Stimulated activated CD8-positive, alpha-beta memory T cell treated with anti-CD3 and anti-CD28 coated beads, Interleukin-12 subunit alpha, Interleukin-12 subunit beta, amount 100 ng/mL, for 24 hours (primary cell): Measurements from ENCODE around the gene CAPN1.
"Not testable (repeated sequence)": the region's sequence is repeated elsewhere in the genome, so short reads cannot be mapped to it uniquely, and the experiment has no call there.

Experiments
- DNase-seq: peaks from one replicate; pipeline ENCODE4 v3.0.0-alpha.2; 2020; ENCODE audit errors: extremely low read depth

Gene CAPN1

DNA sequence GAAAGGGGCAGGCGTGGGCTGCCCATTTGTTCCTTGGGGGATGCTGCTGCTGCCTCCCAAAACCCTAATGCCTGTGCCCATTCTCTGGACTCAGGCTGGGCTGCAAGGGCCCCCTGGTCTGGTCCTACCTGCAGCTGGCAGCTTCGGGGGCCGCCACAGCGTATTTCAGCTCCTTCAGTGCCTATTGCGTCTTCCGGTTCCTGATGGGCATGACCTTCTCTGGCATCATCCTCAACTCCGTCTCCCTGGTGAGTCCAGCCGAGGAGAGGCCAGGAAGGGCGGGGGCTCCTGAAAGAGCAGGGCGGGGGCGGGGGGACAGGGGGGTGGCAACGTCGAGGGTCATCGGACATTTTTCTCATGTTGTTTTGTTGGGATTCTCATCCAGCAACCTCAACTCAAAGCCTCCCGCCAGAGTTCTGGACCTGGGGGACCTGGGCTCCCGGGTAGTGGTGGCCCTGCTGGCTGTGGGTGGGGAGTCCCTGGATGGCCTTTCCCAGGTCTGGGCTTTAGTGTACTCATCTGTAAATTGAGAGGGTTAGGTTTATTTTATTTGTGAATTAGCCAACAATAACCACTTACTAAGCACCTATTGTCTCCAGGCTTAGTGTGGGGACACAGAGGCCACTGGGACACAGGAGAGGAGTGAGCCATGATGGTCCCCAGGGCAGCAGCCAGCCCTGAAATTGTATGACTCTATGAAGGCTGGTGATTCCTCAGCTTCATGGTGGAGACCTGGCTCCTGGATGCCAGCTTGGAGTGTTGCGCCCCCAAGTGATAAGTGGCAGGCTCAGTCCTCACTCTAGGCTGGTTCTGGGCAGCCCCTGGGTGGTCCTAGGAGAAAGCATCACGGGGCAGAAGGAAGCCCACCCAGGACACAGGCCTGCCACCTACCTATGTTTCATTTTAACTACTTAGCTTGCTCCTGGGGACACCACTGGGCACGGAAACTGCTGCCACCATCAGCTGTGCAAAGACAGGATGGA lies 36.0 kb downstream of the CAPN1 start:
- no peak for DNase-seq

- DNase-seq = no peak
Observed at GRCh38 chr11:65218446-65218845, 36.7 kb downstream of the CAPN1 start.

GRCh38 chr11:65219930-65220213 lies 38.1 kb downstream of the CAPN1 start:
- no peak for DNase-seq

- DNase-seq = no peak
Observed at GRCh38 chr11:65221026-65221425, 39.3 kb downstream of the CAPN1 start.

DNA sequence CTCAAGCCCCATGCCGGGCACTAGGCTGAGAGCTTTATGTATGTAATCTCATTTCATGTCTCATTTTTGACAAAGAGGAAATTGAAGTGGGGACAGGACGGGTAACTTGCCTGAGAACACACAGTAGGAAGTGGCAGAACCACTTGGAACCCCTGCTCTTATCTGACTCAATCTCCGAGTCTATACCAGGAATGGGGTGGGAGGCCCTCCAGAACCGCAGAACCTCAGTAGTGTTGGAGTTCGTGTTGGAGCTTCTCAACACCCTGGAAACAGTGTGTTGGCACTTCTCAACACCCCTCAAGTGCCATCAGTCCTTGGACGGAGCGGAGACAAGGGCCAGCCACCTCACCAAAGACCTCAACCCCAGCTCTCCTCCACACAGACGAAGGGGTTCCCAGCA lies 41.3 kb downstream of the CAPN1 start:
- no peak for DNase-seq

DNA sequence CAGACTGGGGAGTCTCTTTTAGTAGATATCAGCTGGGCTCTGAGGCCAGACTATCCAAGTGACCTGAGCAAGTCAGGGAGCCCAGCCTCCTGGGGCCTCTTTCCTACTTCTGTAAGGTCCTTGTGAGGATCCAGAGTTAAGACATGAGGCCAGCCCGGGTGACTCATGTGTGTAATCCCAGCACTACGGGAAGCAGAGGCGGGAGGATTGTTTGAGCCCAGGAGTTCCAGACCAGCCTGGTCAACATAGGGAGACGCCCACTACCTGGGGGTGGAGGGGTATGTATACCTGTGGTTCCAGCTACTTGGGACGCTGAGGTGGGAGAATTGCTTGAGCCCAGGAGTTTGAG lies 43.2 kb downstream of the CAPN1 start:
- DNase-seq = no peak

GRCh38 chr11:65225279-65226102 lies 43.8 kb downstream of the CAPN1 start:
- DNase-seq = no peak

GRCh38 chr11:65226103-65226442 lies 44.3 kb downstream of the CAPN1 start:
- no peak for DNase-seq

GRCh38 chr11:65227879-65228278 lies 46.2 kb downstream of the CAPN1 start:
- no peak for DNase-seq

GRCh38 chr11:65236194-65237059 lies 54.7 kb downstream of the CAPN1 start:
- DNase-seq = no peak

GRCh38 chr11:65238302-65238701 lies 56.6 kb downstream of the CAPN1 start:
- DNase-seq = not testable (repeated sequence)

- no peak for DNase-seq
Observed at GRCh38 chr11:65241134-65241533, 59.4 kb downstream of the CAPN1 start.

DNA sequence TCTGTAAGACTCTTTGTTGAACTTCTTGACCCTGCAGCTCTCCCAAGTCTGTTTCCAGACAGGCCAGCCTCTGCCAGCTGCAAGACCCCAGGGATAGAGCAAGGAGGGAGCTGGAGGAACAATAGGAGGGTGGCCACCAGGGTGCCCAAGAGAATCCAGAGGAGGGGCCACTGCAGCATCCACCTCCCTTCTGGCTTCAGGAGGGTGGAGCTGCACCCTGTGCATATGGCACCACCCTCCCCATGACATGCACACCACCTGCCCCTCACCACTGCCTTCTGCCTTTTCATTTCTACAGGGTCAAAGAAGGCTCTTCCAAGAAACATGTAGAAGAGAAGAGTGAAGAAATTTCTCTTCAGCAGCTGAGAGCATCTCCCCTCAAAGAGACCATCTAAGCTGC lies 60.0 kb downstream of the CAPN1 start:
- DNase-seq = no peak

DNA sequence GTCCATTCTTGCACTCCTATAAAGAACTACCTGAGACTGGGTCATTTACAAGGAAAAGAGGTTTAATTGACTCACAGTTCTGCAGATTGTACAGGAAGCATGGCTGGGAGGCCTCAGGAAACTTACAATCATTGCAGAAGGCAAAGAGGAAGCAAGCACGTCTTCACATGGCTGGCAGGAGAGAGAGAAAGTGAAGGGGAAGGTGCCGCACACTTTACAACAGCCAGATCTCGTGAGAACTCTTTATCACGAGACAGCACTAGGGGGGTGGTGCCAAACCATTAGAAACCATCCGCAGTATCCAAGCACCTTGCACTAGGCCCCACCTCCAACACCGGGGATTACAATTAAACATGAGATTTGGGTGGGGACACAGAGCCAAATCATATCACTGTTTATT lies 60.7 kb downstream of the CAPN1 start:
- DNase-seq = no peak

- DNase-seq = no peak
Observed at GRCh38 chr11:65243797-65244196, 62.1 kb downstream of the CAPN1 start.

- not testable (repeated sequence) for DNase-seq
Observed at GRCh38 chr11:65245046-65245445, 63.3 kb downstream of the CAPN1 start.

DNA sequence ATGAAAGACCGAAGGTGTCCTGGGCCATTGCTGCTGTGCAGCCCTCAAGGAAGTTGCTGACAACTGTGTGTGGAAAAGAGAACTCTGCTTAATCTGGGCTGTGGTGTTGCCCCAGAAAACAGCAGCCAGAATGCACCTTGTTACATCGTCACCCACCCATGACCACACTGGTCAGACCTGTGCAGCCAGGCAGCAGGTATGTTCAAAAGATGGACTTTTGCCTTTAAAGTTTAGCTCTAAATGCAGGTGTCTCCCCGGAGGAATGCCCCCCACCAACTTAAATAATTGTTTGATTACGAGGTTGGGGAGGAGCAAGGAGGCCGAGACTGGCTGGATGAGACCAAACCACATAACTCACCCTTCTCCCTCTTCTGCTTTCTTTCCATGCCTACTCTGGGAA lies 64.8 kb downstream of the CAPN1 start:
- DNase-seq = no peak

DNA sequence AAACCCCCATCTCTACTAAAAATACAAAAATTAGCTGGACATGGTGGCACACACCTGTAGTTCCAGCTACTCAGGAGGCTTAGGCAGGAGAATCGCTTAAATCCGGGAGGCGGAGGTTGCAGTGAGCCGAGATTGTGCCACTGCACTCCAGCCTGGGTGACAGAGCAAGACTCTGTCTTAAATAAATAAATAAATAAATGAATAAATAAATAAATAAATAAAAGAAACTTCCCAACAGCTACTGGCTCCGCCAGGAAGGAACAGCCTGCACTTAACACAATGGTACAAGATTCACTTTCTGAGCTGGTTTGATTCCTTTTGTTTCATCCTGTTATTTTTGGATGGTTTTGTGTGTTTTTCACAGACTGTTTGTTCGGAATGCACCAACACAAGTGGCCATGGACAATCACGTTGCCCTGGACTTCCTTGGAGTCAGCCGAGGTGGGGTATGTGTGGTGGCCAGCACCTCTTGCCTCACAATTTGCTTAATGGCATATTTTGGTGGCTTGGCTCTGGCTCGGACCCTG lies 66.5 kb downstream of the CAPN1 start:
- DNase-seq = not testable (repeated sequence)

- no peak for DNase-seq
Observed at GRCh38 chr11:65251476-65251875, 69.7 kb downstream of the CAPN1 start.

DNA sequence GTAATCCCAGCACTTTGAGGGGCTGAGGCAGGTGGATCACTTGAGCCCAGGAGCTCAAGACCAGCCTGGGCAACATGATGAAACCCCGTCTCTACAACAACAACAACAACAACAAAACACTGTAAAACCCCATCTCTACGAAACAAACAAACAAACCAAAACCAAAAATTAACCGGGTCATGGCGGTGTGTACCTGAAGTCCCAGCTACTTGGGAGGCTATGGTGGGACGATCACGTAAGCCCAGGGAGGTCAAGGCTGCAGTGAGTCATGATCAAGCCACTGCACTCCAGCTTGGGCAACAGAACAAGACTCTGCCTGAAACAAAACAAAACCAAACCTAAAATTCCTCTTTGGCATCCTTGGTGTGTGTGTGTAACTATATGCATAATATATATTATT lies 73.0 kb downstream of the CAPN1 start:
- no peak for DNase-seq

GRCh38 chr11:65258988-65259387 lies 77.3 kb downstream of the CAPN1 start:
- DNase-seq = no peak

DNA sequence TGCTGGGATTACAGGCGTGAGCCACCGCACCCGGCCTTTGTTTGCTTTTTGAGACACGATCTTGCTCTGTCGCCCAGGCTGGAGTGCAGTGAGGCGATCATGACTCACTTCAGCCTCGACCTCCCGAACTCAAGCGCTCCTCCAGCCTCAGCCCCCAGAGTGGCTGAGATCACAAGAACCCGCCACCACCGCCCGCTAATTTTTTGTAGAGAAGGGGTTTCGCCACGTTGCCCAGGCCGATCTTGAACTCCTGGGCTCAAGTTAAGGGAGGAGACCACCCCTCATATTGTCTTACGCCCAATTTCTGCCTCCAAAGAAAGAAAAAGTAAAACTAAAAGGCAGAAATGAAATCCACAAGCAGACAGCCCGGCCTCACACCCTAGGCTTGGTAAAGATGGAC lies 78.6 kb downstream of the CAPN1 start:
- no peak for DNase-seq
